H9 (cell line): ENCODE results near the gene HSP90AA1. TPM values are rescaled to one million over a fixed set of nuclear protein-coding genes. Genes with fewer than 3 reads are reported as not detected.

Source experiments
- DNase-seq: peaks from one replicate; pipeline ENCODE4 v3.0.0-alpha.2; 2017
- H2AFZ ChIP-seq: one replicate; pipeline ENCODE4 v1.6.1; 2013; ENCODE audit warnings: mild to moderate bottlenecking, low read length, control low read depth, moderate library complexity
- H2AK5ac ChIP-seq: 2 replicates; pipeline ENCODE4 v1.6.1; 2013; ENCODE audit warnings: low read length, control low read depth, mixed read lengths; ENCODE audit not compliant: insufficient read length
- H2BK120ac ChIP-seq: one replicate; pipeline ENCODE4 v1.6.1; 2013; ENCODE audit warnings: low read depth, mild to moderate bottlenecking, low read length, control low read depth, inconsistent platforms; ENCODE audit not compliant: poor library complexity, severe bottlenecking
- H2BK12ac ChIP-seq: 2 replicates; pipeline ENCODE4 v1.6.1; 2013; ENCODE audit warnings: low read length, control low read depth, mixed read lengths, low read depth; ENCODE audit not compliant: insufficient read length
- H2BK15ac ChIP-seq: 2 replicates; pipeline ENCODE4 v1.6.1; 2013; ENCODE audit warnings: low read depth, low read length, control low read depth
- H2BK20ac ChIP-seq: one replicate; pipeline ENCODE4 v1.6.1; 2013; ENCODE audit warnings: low read depth, mild to moderate bottlenecking, low read length, control low read depth, inconsistent platforms; ENCODE audit not compliant: poor library complexity, severe bottlenecking
- H2BK5ac ChIP-seq: 2 replicates; pipeline ENCODE4 v1.6.1; 2013; ENCODE audit warnings: low read length, control low read depth, mixed read lengths; ENCODE audit not compliant: insufficient read length
- H3K14ac ChIP-seq: 2 replicates; pipeline ENCODE4 v1.6.1; 2013; ENCODE audit warnings: low read length, control low read depth; ENCODE audit not compliant: insufficient read depth
- H3K18ac ChIP-seq: 2 replicates; pipeline ENCODE4 v1.6.1; 2013; ENCODE audit warnings: low read depth, mild to moderate bottlenecking, mixed read lengths, low read length, control low read depth; ENCODE audit not compliant: insufficient read length
- H3K23ac ChIP-seq: 2 replicates; pipeline ENCODE4 v1.6.1; 2013; ENCODE audit warnings: low read length, control low read depth, mixed read lengths, low read depth; ENCODE audit not compliant: insufficient read length
- H3K23me2 ChIP-seq: 2 replicates; pipeline ENCODE4 v1.6.1; 2013; ENCODE audit warnings: low read depth, mild to moderate bottlenecking, mixed read lengths, low read length, control low read depth; ENCODE audit not compliant: insufficient read length, poor library complexity, severe bottlenecking
- H3K27ac ChIP-seq: 2 replicates; pipeline ENCODE4 v1.5.1; 2013; ENCODE audit warnings: low read length, control low read depth, mixed read lengths, low read depth; ENCODE audit not compliant: insufficient read length
- H3K27me3 ChIP-seq: 2 replicates; pipeline ENCODE4 v1.6.1; 2013; ENCODE audit warnings: low read length, control low read depth, inconsistent platforms; ENCODE audit not compliant: insufficient read depth
- H3K4ac ChIP-seq: 2 replicates; pipeline ENCODE4 v1.6.1; 2013; ENCODE audit warnings: low read depth, mild to moderate bottlenecking, control low read depth, inconsistent platforms, low read length, moderate library complexity
- H3K4me1 ChIP-seq: 2 replicates; pipeline ENCODE4 v1.6.1; 2013; ENCODE audit warnings: low read length, control low read depth, inconsistent platforms; ENCODE audit not compliant: insufficient read depth
- H3K4me2 ChIP-seq: 2 replicates; pipeline ENCODE4 v1.6.1; 2013; ENCODE audit warnings: low read length, control low read depth, mixed read lengths; ENCODE audit not compliant: insufficient read length, insufficient read depth
- H3K56ac ChIP-seq: 2 replicates; pipeline ENCODE4 v1.6.1; 2013; ENCODE audit warnings: low read depth, mild to moderate bottlenecking, mixed read lengths, low read length, control low read depth; ENCODE audit not compliant: insufficient read length
- H3K79me1 ChIP-seq: 2 replicates; pipeline ENCODE4 v1.6.1; 2013; ENCODE audit warnings: low read depth, mild to moderate bottlenecking, moderate library complexity, low read length, control low read depth, inconsistent platforms; ENCODE audit not compliant: insufficient read depth, poor library complexity, severe bottlenecking
- H3K79me2 ChIP-seq: 2 replicates; pipeline ENCODE4 v1.6.1; 2013; ENCODE audit warnings: low read length, control low read depth, inconsistent platforms; ENCODE audit not compliant: insufficient read depth
- H3K9ac ChIP-seq: 2 replicates; pipeline ENCODE4 v1.6.1; 2013; ENCODE audit warnings: low read length, control low read depth, mixed read lengths; ENCODE audit not compliant: insufficient read length; ENCODE audit errors: extremely low read depth
- H3K9me3 ChIP-seq: one replicate; pipeline ENCODE4 v1.6.1; 2013; ENCODE audit warnings: low read depth, low read length, inconsistent platforms; ENCODE audit not compliant: control insufficient read depth
- H3T11ph ChIP-seq: one replicate; pipeline ENCODE4 v1.6.1; 2013; ENCODE audit warnings: mild to moderate bottlenecking, low read length, control low read depth, inconsistent platforms
- H4K20me1 ChIP-seq: one replicate; pipeline ENCODE4 v1.6.1; 2013; ENCODE audit not compliant: control insufficient read depth, insufficient read length, insufficient read depth
- H4K5ac ChIP-seq: 2 replicates; pipeline ENCODE4 v1.6.1; 2013; ENCODE audit warnings: low read depth, mild to moderate bottlenecking, mixed read lengths, low read length, control low read depth; ENCODE audit not compliant: insufficient read length
- H4K8ac ChIP-seq: replicated peaks from 2 replicates; pipeline ENCODE4 v1.6.1; 2013; ENCODE audit warnings: low read length, control low read depth, mixed read lengths, low read depth; ENCODE audit not compliant: insufficient read length
- H4K91ac ChIP-seq: 2 replicates; pipeline ENCODE4 v1.6.1; 2013; ENCODE audit warnings: low read depth, mild to moderate bottlenecking, moderate library complexity, mixed read lengths, low read length, control low read depth; ENCODE audit not compliant: insufficient read length
- H3K27ac Mint-ChIP-seq, 3 experiments: 2 replicates in 2 of 3; 3 replicates in 1 of 3; pipeline ENCODE4 v1.8.0; 2020 to 2021; ENCODE audit warnings: mixed read lengths in 3 of 3, mild to moderate bottlenecking in 1 of 3, moderate library complexity in 1 of 3
- H3K27me3 Mint-ChIP-seq: 2 replicates; pipeline ENCODE4 v1.8.0; 2021; ENCODE audit warnings: low read depth, mild to moderate bottlenecking, moderate library complexity, mixed read lengths
- H3K36me3 Mint-ChIP-seq, 3 experiments: 2 replicates in 2 of 3; 3 replicates in 1 of 3; pipeline ENCODE4 v1.8.0; 2020 to 2021; ENCODE audit warnings: low read depth in 3 of 3, mixed read lengths in 3 of 3; ENCODE audit not compliant: insufficient read depth in 1 of 3
- H3K4me1 Mint-ChIP-seq, 2 experiments: 2 replicates each; pipeline ENCODE4 v1.8.0; 2020; ENCODE audit warnings: mixed read lengths in 2 of 2
- H3K4me3 Mint-ChIP-seq, 2 experiments: 2 replicates in 1 of 2; 3 replicates in 1 of 2; pipeline ENCODE4 v1.8.0; 2020 to 2021; ENCODE audit warnings: mild to moderate bottlenecking in 2 of 2, mixed read lengths in 2 of 2, moderate library complexity in 1 of 2
- H3K9me3 Mint-ChIP-seq, 2 experiments: 2 replicates in 1 of 2; 3 replicates in 1 of 2; pipeline ENCODE4 v1.8.0; 2020; ENCODE audit warnings: mild to moderate bottlenecking in 2 of 2, mixed read lengths in 2 of 2, moderate library complexity in 1 of 2
- CTCF ChIP-seq: fragments of 200-600 bp; sonication (generic); conservative IDR thresholded peaks from 3 replicates; pipeline ENCODE4 v1.8.0; 2021; ENCODE audit warnings: antibody characterized with exemption, mild to moderate bottlenecking
- WGBS: extraction: QIAGEN DNeasy Blood & Tissue Kit; methylation state at CpG from one replicate; pipeline ENCODE4 v1.1.7; 2013; ENCODE audit warnings: missing lambda C conversion rate, low lambda C conversion rate, mixed read lengths; ENCODE audit not compliant: insufficient read length; ENCODE audit errors: extremely low coverage; 5-methylcytosine and 5-hydroxymethylcytosine counted together
- total RNA-seq: library from RNA; stranded (reverse); gene quantifications from 2 replicates; pipeline ENCODE4 v1.2.1, GENCODE V29; 2021

HSP90AA1 gene
- total RNA-seq, 1 experiment from 2014 or later = 953 TPM

- Histone ChIP-seq H3K4me1 (peaks cover 5% of the 10 kb centered on the region; the same call in 1 of the 2 replicates), H4K20me1 (peaks cover 4% of the 10 kb centered on the region), H2BK120ac (no peak overlapping the region), H3K79me2 (no peaks in the 10 kb centered on the region), H3K4me2 (no peak overlapping the region), H2AFZ (no peak overlapping the region), H2BK15ac (no peak overlapping the region), H3K4ac (no peak overlapping the region), H3K9ac (no peak overlapping the region), H3K27ac (no peak overlapping the region), H3K23me2 (no peaks in the 10 kb centered on the region), H3K18ac (no peak overlapping the region), H2BK12ac (no peak overlapping the region), H4K5ac (no peak overlapping the region), H2AK5ac (no peak overlapping the region), H2BK20ac (no peak overlapping the region), H3K14ac (no peak overlapping the region), H3K27me3 (no peaks in the 10 kb centered on the region), H4K91ac (no peak overlapping the region), H2BK5ac (no peak overlapping the region), H3K79me1 (no peaks in the 10 kb centered on the region), H4K8ac (no peak overlapping the region), H3K23ac (no peak overlapping the region), H3K56ac (no peak overlapping the region), H3T11ph (no peak overlapping the region), H3K9me3 (no peaks in the 10 kb centered on the region)
- DNase-seq = no peak
- Mint-ChIP-seq H3K4me3 (no peak overlapping the region; a peak in 1 of 5 replicates), H3K27me3 (no peaks in the 10 kb centered on the region), H3K4me1 (peaks cover 34 to 36% of the 10 kb centered on the region in 2 experiments), H3K27ac (peak overlapping the region in 1 of 3 experiments; percentile 84; a peak in 2 of 7 replicates), H3K9me3 (no peaks in the 10 kb centered on the region; a peak in 1 of 5 replicates), H3K36me3 (peaks cover 0 to 12% (median 3%) of the 10 kb centered on the region in 3 experiments; a peak in 4 of 7 replicates)
- no peak for TF ChIP-seq CTCF
- WGBS = no CpG with 5 or more reads among the region's 7 CpGs
Measured at GRCh38 chr14:102058146-102058545, 28.7 kb downstream of the HSP90AA1 start.
